HepG2 (cell line): Measurements from ENCODE around the gene ANKRD62. TPM values are rescaled to one million over a fixed set of nuclear protein-coding genes. Genes with fewer than 3 reads are reported as not detected.
A peak's percentile ranks its signal among the peaks of the same experiment; 100 is the strongest.

Source experiments
- ATAC-seq: fragments of 200-7000 bp; cut with Tn5 transposase; 3 replicates; pipeline ENCODE4 v1.9.1; 2020; ENCODE audit warnings: mild to moderate bottlenecking, moderate library complexity
- BruUV-seq: library from RNA; stranded (reverse); fragments of 400-500 nt; replicated peaks from 2 replicates; lab custom pipeline; 2021; lab: Mats Ljungman, UMichigan
- CTCF ChIA-PET: fragments of 300-600 bp; formaldehyde crosslinking; extraction: SDS; loops from one replicate; lab custom pipeline; 2021; ENCODE audit warnings: low total read pairs, inconsistent platforms, low intra/inter-chr PET ratio; lab: Yijun Ruan, JAX
- POLR2A ChIA-PET: fragments of 350-600 bp; sonication (Branson Sonifier 250); formaldehyde crosslinking; loops from one replicate; lab custom pipeline; 2020; ENCODE audit warnings: antibody characterized with exemption, inconsistent platforms; lab: Yijun Ruan, JAX
- DNase-seq: peaks from one replicate; pipeline ENCODE4 v3.0.0-alpha.2; 2015; ENCODE audit warnings: low spot score
- FAIRE-seq: peaks from 3 replicates; lab custom pipeline; 2011; peaks lifted over from hg19 to GRCh38; lab: Jason Lieb, UNC
- H2AFZ ChIP-seq: one replicate; pipeline ENCODE4 v1.6.1; 2011; ENCODE audit warnings: low read length, inconsistent platforms
- H3K27ac ChIP-seq: fragments of 300-600 bp; 3 replicates; pipeline ENCODE4 v1.8.0; 2011; ENCODE audit warnings: mixed run types, mild to moderate bottlenecking, mixed read lengths, low read length, inconsistent platforms; ENCODE audit not compliant: insufficient read depth; ENCODE audit errors: extremely low read length
- H3K27me3 ChIP-seq, 2 experiments: fragments of 200-600 bp in 1 of 2; 2 replicates in 1 of 2; 3 replicates in 1 of 2; pipeline versions ENCODE4 v1.6.0 to v1.8.0; 2011; ENCODE audit warnings: low read length in 2 of 2, mild to moderate bottlenecking in 2 of 2, moderate library complexity in 2 of 2, inconsistent platforms in 1 of 2; ENCODE audit not compliant: insufficient read depth in 2 of 2, control insufficient read depth in 1 of 2
- H3K36me3 ChIP-seq, 2 experiments: fragments of 200-600 bp in 1 of 2; replicated peaks in 1 of 2; 2 replicates in 1 of 2; 3 replicates in 1 of 2; pipeline versions ENCODE4 v1.5.1 to v1.8.0; 2011; ENCODE audit warnings: low read length in 2 of 2, inconsistent platforms in 1 of 2; ENCODE audit not compliant: insufficient read depth in 2 of 2, control insufficient read depth in 1 of 2
- H3K4me1 ChIP-seq: 2 replicates; pipeline ENCODE4 v1.5.1; 2012; ENCODE audit warnings: low read length, inconsistent platforms; ENCODE audit not compliant: insufficient read depth
- H3K4me2 ChIP-seq: 2 replicates; pipeline ENCODE4 v1.6.0; 2011; ENCODE audit warnings: low read depth, low read length, inconsistent platforms
- H3K4me3 ChIP-seq, 3 experiments: fragments of 200-600 bp in 1 of 3; sonication (generic), shearing (Covaris generic) in 1 of 3; replicated peaks in 1 of 3; 2 replicates each; pipeline ENCODE4 v1.5.1; 2011 to 2016; ENCODE audit warnings: low read length in 3 of 3, inconsistent platforms in 2 of 3, low read depth in 2 of 3, mild to moderate bottlenecking in 2 of 3, control low read depth in 1 of 3, mixed read lengths in 1 of 3; ENCODE audit not compliant: insufficient read depth in 1 of 3
- H3K79me2 ChIP-seq: one replicate; pipeline ENCODE4 v1.6.1; 2011; ENCODE audit warnings: low read length, inconsistent platforms; ENCODE audit not compliant: insufficient read depth
- H3K9ac ChIP-seq: 2 replicates; pipeline ENCODE4 v1.6.0; 2011; ENCODE audit warnings: mild to moderate bottlenecking, low read depth, low read length, inconsistent platforms; ENCODE audit not compliant: insufficient read depth
- H3K9me3 ChIP-seq: 2 replicates; pipeline ENCODE4 v1.5.1; 2012; ENCODE audit warnings: mild to moderate bottlenecking, low read length
- H4K20me1 ChIP-seq: 2 replicates; pipeline ENCODE4 v1.6.0; 2011; ENCODE audit warnings: inconsistent platforms, mild to moderate bottlenecking, low read length, moderate library complexity; ENCODE audit not compliant: insufficient read depth
- CBX2 ChIP-seq, 2 experiments: fragments of 200-600 bp in 1 of 2; sonication (generic); formaldehyde crosslinking in 1 of 2; IDR thresholded peaks; 2 replicates each; pipeline versions ENCODE4 v1.7.0 to v1.8.1; 2018 to 2022; ENCODE audit warnings: low read depth in 2 of 2, low read length in 1 of 2, mild to moderate bottlenecking in 1 of 2, missing genetic modification reagents in 1 of 2
- CTCF ChIP-seq: sonication (generic); formaldehyde crosslinking; IDR thresholded peaks from 2 replicates; pipeline ENCODE4 v1.5.0; 2020; ENCODE audit warnings: mild to moderate bottlenecking, missing genetic modification reagents, moderate library complexity
- ERF ChIP-seq: IDR thresholded peaks from 2 replicates; pipeline ENCODE4 v1.6.1; 2018; ENCODE audit warnings: missing biosample characterization, missing genetic modification reagents
- ESRRA ChIP-seq: sonication (generic); formaldehyde crosslinking; IDR thresholded peaks from 2 replicates; pipeline ENCODE4 v1.5.1; 2020; ENCODE audit warnings: mild to moderate bottlenecking, low read depth, missing genetic modification reagents
- HMGA1 ChIP-seq: sonication (generic); formaldehyde crosslinking; conservative IDR thresholded peaks from 2 replicates; pipeline ENCODE4 v1.4.0; 2020; ENCODE audit warnings: missing genetic modification reagents
- HNF4G ChIP-seq, 2 experiments: sonication (generic) in 1 of 2; formaldehyde crosslinking in 1 of 2; IDR thresholded peaks; 2 replicates each; pipeline versions ENCODE4 v1.4.0 to v1.6.1; 2011 to 2020; ENCODE audit warnings: borderline replicate concordance in 2 of 2, low read depth in 2 of 2, mild to moderate bottlenecking in 2 of 2, low read length in 1 of 2, missing genetic modification reagents in 1 of 2, moderate library complexity in 1 of 2
- HNRNPL ChIP-seq: fragments of 200-400 bp; formaldehyde crosslinking; IDR thresholded peaks from 2 replicates; pipeline ENCODE4 v1.6.1; 2017; ENCODE audit warnings: mild to moderate bottlenecking, low read depth, low read length
- NFRKB ChIP-seq: fragments of 450-650 bp; IDR thresholded peaks from 2 replicates; pipeline ENCODE4 v1.6.1; 2017
- NR2F6 ChIP-seq, 2 experiments: IDR thresholded peaks; 2 replicates each; pipeline ENCODE4 v1.6.1; 2016; ENCODE audit warnings: antibody characterized with exemption in 1 of 2, mild to moderate bottlenecking in 1 of 2
- RAD21 ChIP-seq: fragments of 450-650 bp; formaldehyde crosslinking; IDR thresholded peaks from 2 replicates; pipeline ENCODE4 v1.5.0; 2020; ENCODE audit warnings: mild to moderate bottlenecking
- SMARCC2 ChIP-seq: fragments of 450-650 bp; IDR thresholded peaks from 2 replicates; pipeline ENCODE4 v1.6.1; 2017; ENCODE audit warnings: antibody characterized with exemption, mild to moderate bottlenecking
- STAG1 ChIP-seq: sonication (generic); formaldehyde crosslinking; IDR thresholded peaks from 2 replicates; pipeline ENCODE4 v1.4.0; 2020; ENCODE audit warnings: missing genetic modification reagents
- TBX3 ChIP-seq: fragments of 450-650 bp; IDR thresholded peaks from 2 replicates; pipeline ENCODE4 v1.6.1; 2017; ENCODE audit warnings: antibody characterized with exemption, mild to moderate bottlenecking, inconsistent platforms, borderline replicate concordance
- TEAD2 ChIP-seq: sonication (generic); formaldehyde crosslinking; IDR thresholded peaks from 2 replicates; pipeline ENCODE4 v1.9.0; 2021; ENCODE audit warnings: missing genetic modification reagents
- ZBTB1 ChIP-seq: sonication (generic); formaldehyde crosslinking; IDR thresholded peaks from 2 replicates; pipeline ENCODE4 v1.4.0; 2020; ENCODE audit warnings: missing genetic modification reagents, borderline replicate concordance
- ZC3H4 ChIP-seq: sonication (generic); formaldehyde crosslinking; IDR thresholded peaks from 2 replicates; pipeline ENCODE4 v1.4.0; 2020; ENCODE audit warnings: missing genetic modification reagents, borderline replicate concordance
- ZFY ChIP-seq: sonication (generic); formaldehyde crosslinking; IDR thresholded peaks from 2 replicates; pipeline ENCODE4 v1.4.0; 2020; ENCODE audit warnings: missing genetic modification reagents
- ZNF205 ChIP-seq: IDR thresholded peaks from 2 replicates; pipeline ENCODE4 v1.6.1; 2018; ENCODE audit warnings: missing biosample characterization, missing genetic modification reagents
- ZNF225 ChIP-seq: sonication (generic); formaldehyde crosslinking; IDR thresholded peaks from 2 replicates; pipeline ENCODE4 v1.4.0; 2020; ENCODE audit warnings: mild to moderate bottlenecking, missing genetic modification reagents
- ZNF234 ChIP-seq: sonication (generic); formaldehyde crosslinking; conservative IDR thresholded peaks from 2 replicates; pipeline ENCODE4 v1.5.1; 2020; ENCODE audit warnings: mild to moderate bottlenecking, missing genetic modification reagents
- ZNF709 ChIP-seq: sonication (generic); formaldehyde crosslinking; IDR thresholded peaks from 2 replicates; pipeline ENCODE4 v1.5.0; 2020; ENCODE audit warnings: mild to moderate bottlenecking, missing genetic modification reagents
- WGBS: methylation state at CpG from one replicate; pipeline ENCODE4 v1.1.6; 2017; ENCODE audit warnings: low lambda C conversion rate; 5-methylcytosine and 5-hydroxymethylcytosine counted together
- in situ Hi-C: cut with HindIII; loops from 2 replicates; pipeline ENCODE4 v1.10.0; 2017; ENCODE audit warnings: low pct_unique_long_range_greater_than_20kb; ENCODE audit not compliant: extremely low pct_ligation_motif_present
- intact Hi-C: fragments of 100-400 bp; cut with micrococcal nuclease; formaldehyde crosslinking; loops from one replicate; pipeline ENCODE4 v1.10.0; 2022; ENCODE audit not compliant: unreplicated experiment
- polyA plus RNA-seq, 8 experiments: library from polyadenylated mRNA; depleted of rRNA in 3 of 8; stranded (reverse) in 7 of 8; unstranded in 1 of 8; fragments of >200 nt; fragmentation: Illumina TruSeq in 4 of 8; extraction: Trizol in 4 of 8; gene quantifications; 2 replicates each; pipeline versions ENCODE4 v1.2.1 to v1.2.3, GENCODE V29; 2011 to 2016; ENCODE audit warnings: low read depth in 4 of 8, missing spikeins in 1 of 8, mixed read lengths in 1 of 8; ENCODE audit not compliant: insufficient read depth in 1 of 8
- total RNA-seq, 5 experiments: library from RNA; depleted of rRNA; stranded (reverse); fragments of >200 nt; fragmentation: Illumina TruSeq; extraction: Trizol; gene quantifications; 2 replicates each; pipeline ENCODE4 v1.2.3, GENCODE V29; 2016; ENCODE audit warnings: low read depth in 1 of 5
- TF ChIP-seq, protein P1 (sequence below): IDR thresholded peaks from 2 replicates; pipeline ENCODE4 v1.6.1; 2012; ENCODE audit warnings: inconsistent platforms
- TF ChIP-seq, protein P2 (sequence below): sonication (generic); formaldehyde crosslinking; IDR thresholded peaks from 2 replicates; pipeline ENCODE4 v1.8.1; 2023; ENCODE audit warnings: missing genetic modification reagents, mild to moderate bottlenecking, borderline replicate concordance

ANKRD62 gene
- total and polyA plus RNA-seq, 2 of the 13 experiments (the other 11 are each of a cell fraction or from before 2014, with no cell fraction given): not detected

DNA sequence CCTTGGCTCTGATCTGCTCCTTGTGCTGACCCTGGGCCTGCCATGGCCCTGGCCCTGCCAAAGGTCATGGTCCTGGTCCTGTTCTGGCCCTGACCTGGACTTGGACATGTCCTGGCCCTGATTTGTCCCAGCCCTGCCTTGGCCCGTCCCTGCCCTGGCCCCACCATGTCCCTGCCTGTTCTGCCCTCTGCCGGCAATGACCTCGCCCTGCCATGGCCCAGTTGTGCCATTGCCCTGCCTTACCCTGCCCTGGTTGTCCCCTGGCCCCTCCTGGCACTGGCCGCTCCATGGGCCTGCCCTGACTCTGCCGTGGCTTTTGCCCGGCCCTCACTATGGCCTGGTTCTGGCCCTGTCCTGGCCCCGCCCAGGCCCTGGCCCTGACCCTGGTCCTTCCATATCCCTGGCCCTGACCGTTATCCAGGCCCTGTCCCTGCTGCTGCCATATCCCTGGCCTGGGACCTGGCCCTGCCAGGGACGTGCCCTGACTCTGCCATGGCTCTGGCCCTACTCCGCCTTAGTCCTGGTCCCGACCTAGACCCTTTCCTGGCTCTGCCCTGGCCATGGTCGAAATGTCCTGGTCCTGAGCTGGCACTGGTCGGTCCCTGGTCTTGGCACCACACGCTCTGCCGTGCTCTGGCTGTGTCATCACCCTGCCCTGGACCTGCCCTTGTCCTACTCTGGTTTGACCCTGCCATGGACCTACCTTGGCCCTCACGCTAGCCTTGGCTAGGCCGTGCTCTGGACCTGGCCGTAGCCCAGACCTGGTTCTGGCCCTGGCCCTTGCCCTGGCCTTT, 6.8 kb upstream of the ANKRD62 start:
- H3K4me3 ChIP-seq: no peak overlapping the region
- POLR2A ChIA-PET: no interaction called here
- DNase-seq (no peak), ATAC-seq (peak; percentile 84), FAIRE-seq (no peak)
- H3K4me1 ChIP-seq: no peaks in the 10 kb centered on the region
- 48% methylated on average over 6 of the region's 18 CpGs for WGBS
- no peak overlapping the region for H2AFZ ChIP-seq
- no TSS peak for BruUV-seq
- H3K79me2 ChIP-seq: no peaks in the 10 kb centered on the region
- intact Hi-C loops: no loop called here
- CTCF ChIA-PET: no interaction called here
- in situ Hi-C loops: no loop called here
- H4K20me1 ChIP-seq: no peaks in the 10 kb centered on the region
- no peak overlapping the region for H3K9ac ChIP-seq
- no peak overlapping the region for H3K4me2 ChIP-seq
- no peaks in the 10 kb centered on the region for H3K9me3 ChIP-seq
- no peak overlapping the region for H3K27ac ChIP-seq
- H3K27me3 ChIP-seq: peaks cover 0 to 7% of the 10 kb centered on the region in 2 experiments; a peak in 1 of 5 replicates
- no peaks in the 10 kb centered on the region for H3K36me3 ChIP-seq
- TF ChIP-seq ZNF205 (CRISPR knock-in tag) (no peak), ZBTB1 (CRISPR knock-in tag) (no peak), TBX3 (no peak), CBX2 (IDR thresholded peaks at IDR 0.05; ENCODE audit: low read depth, low read length) (no peak), CBX2 (CRISPR knock-in tag; IDR thresholded peaks at IDR 0.05; ENCODE audit: low read depth) (no peak), NFRKB (no peak), ZFY (CRISPR knock-in tag) (0 out of 2 replicates have a peak, but pooled peaks have one; percentile 16), STAG1 (peak; percentile 57), TEAD2 (CRISPR knock-in tag) (no peak), ZNF234 (CRISPR knock-in tag) (no peak), CTCF (CRISPR knock-in tag) (peak; percentile 65), ZNF225 (CRISPR knock-in tag) (no peak), SMARCC2 (no peak), NR2F6 (IDR thresholded peaks at IDR 0.05) (no peak), NR2F6 (CRISPR knock-in tag; IDR thresholded peaks at IDR 0.05) (no peak), ERF (no peak), ZC3H4 (no peak), ESRRA (CRISPR knock-in tag) (no peak), HNRNPL (peak; percentile 67; the same call in 1 of the 2 replicates), HMGA1 (CRISPR knock-in tag) (no peak), ZNF709 (CRISPR knock-in tag) (no peak), HNF4G (IDR thresholded peaks at IDR 0.05; ENCODE audit: borderline replicate concordance, low read depth, low read length) (no peak), HNF4G (CRISPR knock-in tag; IDR thresholded peaks at IDR 0.05; ENCODE audit: borderline replicate concordance, low read depth) (no peak), RAD21 (CRISPR knock-in tag) (peak; percentile 22; the same call in 1 of the 2 replicates)
- TF ChIP-seq, protein P1, sequence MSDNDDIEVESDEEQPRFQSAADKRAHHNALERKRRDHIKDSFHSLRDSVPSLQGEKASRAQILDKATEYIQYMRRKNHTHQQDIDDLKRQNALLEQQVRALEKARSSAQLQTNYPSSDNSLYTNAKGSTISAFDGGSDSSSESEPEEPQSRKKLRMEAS: no peak
- TF ChIP-seq, protein P2, sequence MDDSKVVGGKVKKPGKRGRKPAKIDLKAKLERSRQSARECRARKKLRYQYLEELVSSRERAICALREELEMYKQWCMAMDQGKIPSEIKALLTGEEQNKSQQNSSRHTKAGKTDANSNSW (CRISPR knock-in tag): no peak
